Heart right ventricle (tissue), 16 donors: Measurements from ENCODE around the gene SLC16A3. TPM values are rescaled to one million over a fixed set of nuclear protein-coding genes. Genes with fewer than 3 reads are reported as not detected.

Experiments used
- ATAC-seq, 8 donors: fragments of 200-7000 bp; cut with Tn5 transposase; one replicate each; pipeline ENCODE4 v1.9.1; 2020; ENCODE audit warnings: mild to moderate bottlenecking in 8 of 8, moderate library complexity in 8 of 8, moderate number of reproducible peaks in 1 of 8
- DNase-seq, 2 donors: peaks; one replicate each; pipeline ENCODE4 v3.0.0-alpha.2; 2020
- H3K27ac ChIP-seq, 10 donors: fragments of 200-600 bp; sonication (generic) in 2 of 10; one replicate each; pipeline versions ENCODE4 v1.5.0 to v1.8.0; 2020 to 2022; ENCODE audit warnings: mild to moderate bottlenecking in 3 of 10
- H3K27me3 ChIP-seq, 7 donors: fragments of 200-600 bp; one replicate each; pipeline ENCODE4 v1.8.0; 2021 to 2022; ENCODE audit warnings: mild to moderate bottlenecking in 2 of 7
- H3K36me3 ChIP-seq, 9 donors: fragments of 200-600 bp; sonication (generic) in 1 of 9; one replicate each; pipeline versions ENCODE4 v1.5.0 to v1.8.0; 2020 to 2022; ENCODE audit warnings: mild to moderate bottlenecking in 2 of 9
- H3K4me1 ChIP-seq, 9 donors: fragments of 200-600 bp; sonication (generic) in 1 of 9; one replicate each; pipeline versions ENCODE4 v1.5.0 to v1.8.0; 2020 to 2022; ENCODE audit warnings: mild to moderate bottlenecking in 4 of 9
- H3K4me3 ChIP-seq, 10 donors: fragments of 200-600 bp; sonication (generic) in 2 of 10; one replicate each; pipeline versions ENCODE4 v1.5.0 to v1.8.0; 2020 to 2022; ENCODE audit warnings: mild to moderate bottlenecking in 7 of 10, moderate library complexity in 2 of 10
- H3K9me3 ChIP-seq, 11 donors: fragments of 200-600 bp in 10 of 11; sonication (generic) in 2 of 11; one replicate each; pipeline versions ENCODE4 v1.5.0 to v1.8.0; 2013 to 2022; ENCODE audit warnings: mild to moderate bottlenecking in 2 of 11, control low read depth in 1 of 11, moderate library complexity in 1 of 11
- CTCF ChIP-seq, 9 donors: fragments of 200-600 bp; sonication (generic) in 2 of 9; IDR thresholded peaks; one replicate each; pipeline versions ENCODE4 v1.5.0 to v1.8.0; 2021 to 2022; ENCODE audit warnings: antibody characterized with exemption in 9 of 9, mild to moderate bottlenecking in 5 of 9, moderate library complexity in 1 of 9
- WGBS, 2 donors: extraction: QIAGEN DNeasy Blood & Tissue Kit; methylation state at CpG; one replicate each; pipeline ENCODE4 v1.1.7; 2013; ENCODE audit warnings: inconsistent platforms in 1 of 2; 5-methylcytosine and 5-hydroxymethylcytosine counted together
- intact Hi-C, 10 donors: fragments of 100-400 bp; cut with DNase I; formaldehyde crosslinking; loops; one replicate each; pipeline versions ENCODE4 v1.11.1 to v1.14.2; 2022
- polyA plus RNA-seq, 2 donors: library from polyadenylated mRNA; stranded (reverse); fragments of 200-250 nt; gene quantifications; one replicate each; pipeline ENCODE4 v1.2.3, GENCODE V29; 2013
- total RNA-seq, 10 donors: library from RNA; stranded (reverse); fragmentation: NEBNext Ultra II Directional in 3 of 10; extraction: Animal tissue kit (Norgen Biotek cat#: 25700) in 3 of 10; gene quantifications; one replicate each; pipeline versions ENCODE4 v1.2.1 to v1.2.4, GENCODE V29; 2021 to 2023
- donor health status: Arrhythmogenic right ventricular cardiomyopathy.
- donor health status: ischemic (EF 13 %, LVEDD 7.1; RV severe dilation, severe dysfunction).
- donor health status: healthy with polysubstance abuse.
- donor health status: DM: no; HTN: yes; CAD: no.
- donor health status: DM: no; HTN: no; CAD: no.
- donor health status: ischemic (EF 25% LVEDD 6.9; RV normal size, moderate dysfunction).
- donor health status: ischemic (EF 25% LVEDD 5.7; RV mildly dilated, moderate dysfunction).
- donor health status: healthy.
- donor health status: DM: yes; HTN: yes; CAD: no.
- donor health status: Ischemic cardiomyopathy.
- donor health status: ischemic (EF 35%, LVEDD 5.7; RV mildly dilated, moderate dysfunction).
- donor health status: nonischemic (EF 11% LVEDD 7.7; RV severe dilation, severe dysfunction).
- donor health status: DM: yes; HTN: yes; CAD: no.
- donor health status: PGD.
- donor health status: ischemic (EF 29% LVEDD 5.4; RV normal size, mild dysfunction).
- donor health status: nonischemic (EF 23%, LVEDD 6.1; RV moderate dilation, normal function).

The SLC16A3 gene
- total and polyA plus RNA-seq, 12 donors, result 4.8 to 65.3 (median 10.1) TPM

DNA sequence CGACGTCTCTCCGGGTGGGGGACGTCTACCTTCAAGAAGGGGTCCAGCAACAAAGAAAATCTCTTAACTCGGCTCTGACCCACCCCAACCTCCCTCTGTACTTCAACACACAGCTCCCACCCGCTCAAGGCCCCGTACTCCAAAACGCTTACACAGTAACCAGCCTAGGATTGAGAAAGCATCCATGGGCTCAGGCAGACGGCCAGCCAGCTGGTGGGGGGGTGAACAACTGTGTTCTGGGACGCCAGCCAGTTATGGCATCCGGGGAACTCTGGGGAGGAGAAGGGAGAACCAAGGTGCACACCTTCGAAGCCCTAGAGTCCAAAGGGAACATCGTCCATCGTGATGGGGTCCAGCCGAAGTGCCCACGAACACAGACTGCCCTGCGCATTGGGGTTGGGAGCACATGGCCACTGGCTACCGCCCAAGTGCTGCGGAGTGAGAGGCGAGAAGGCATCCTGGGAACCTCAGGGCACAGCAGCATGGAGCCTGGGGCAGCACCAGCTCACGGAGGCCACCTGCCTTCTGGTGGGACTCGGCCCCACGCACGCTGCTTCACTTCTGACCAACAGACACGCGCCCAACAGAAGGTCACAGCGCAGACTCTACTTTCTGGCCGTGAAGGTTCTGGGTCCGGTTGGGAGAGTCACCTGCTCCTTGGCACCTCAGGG is 14.3 kb downstream of the SLC16A3 start:
- H3K9me3 ChIP-seq, result no peaks in the 10 kb centered on the region
- H3K4me1 ChIP-seq, result peaks cover 64 to 93% (median 80%) of the 10 kb centered on the region in 9 donors
- ATAC-seq, result peak in 6 of 8 donors; percentile 16 to 37 (median 26)
- TF ChIP-seq CTCF (IDR thresholded peaks at IDR 0.05), result no peak
- no peaks in the 10 kb centered on the region for H3K27me3 ChIP-seq
- 52 to 53% methylated on average over 29 of the region's 29 CpGs for WGBS, 2 donors
- intact Hi-C loops, result loop anchor here in 4 of 10 donors (5.0 to 10.0 kb wide), 3 partner anchors 52 to 82 kb away; no protein-coding TSS in a partner anchor
- H3K4me3 ChIP-seq, result no peak overlapping the region
- peak overlapping the region in 7 of 10 donors; percentile 17 to 84 (median 79) for H3K27ac ChIP-seq
- peaks cover 0 to 83% (median 37%) of the 10 kb centered on the region in 9 donors for H3K36me3 ChIP-seq
- DNase-seq, result peak; percentile 67 to 81

GRCh38 chr17:82243648-82244412 is 15.0 kb downstream of the SLC16A3 start:
- Histone ChIP-seq H3K27ac (peak overlapping the region in 1 of 10 donors; percentile 84), H3K9me3 (no peaks in the 10 kb centered on the region), H3K27me3 (no peaks in the 10 kb centered on the region), H3K36me3 (peaks cover 0 to 83% (median 44%) of the 10 kb centered on the region in 9 donors), H3K4me3 (no peak overlapping the region), H3K4me1 (peaks cover 57 to 89% (median 76%) of the 10 kb centered on the region in 9 donors)
- WGBS, 2 donors, result 88 to 89% methylated on average over 19 of the region's 19 CpGs
- DNase-seq (no peak), ATAC-seq (no peak)
- no peak for TF ChIP-seq CTCF (IDR thresholded peaks at IDR 0.05)
- intact Hi-C loops, result loop anchor here in 4 of 10 donors (5.0 to 10.0 kb wide), 3 partner anchors 51 to 81 kb away; no protein-coding TSS in a partner anchor

DNA sequence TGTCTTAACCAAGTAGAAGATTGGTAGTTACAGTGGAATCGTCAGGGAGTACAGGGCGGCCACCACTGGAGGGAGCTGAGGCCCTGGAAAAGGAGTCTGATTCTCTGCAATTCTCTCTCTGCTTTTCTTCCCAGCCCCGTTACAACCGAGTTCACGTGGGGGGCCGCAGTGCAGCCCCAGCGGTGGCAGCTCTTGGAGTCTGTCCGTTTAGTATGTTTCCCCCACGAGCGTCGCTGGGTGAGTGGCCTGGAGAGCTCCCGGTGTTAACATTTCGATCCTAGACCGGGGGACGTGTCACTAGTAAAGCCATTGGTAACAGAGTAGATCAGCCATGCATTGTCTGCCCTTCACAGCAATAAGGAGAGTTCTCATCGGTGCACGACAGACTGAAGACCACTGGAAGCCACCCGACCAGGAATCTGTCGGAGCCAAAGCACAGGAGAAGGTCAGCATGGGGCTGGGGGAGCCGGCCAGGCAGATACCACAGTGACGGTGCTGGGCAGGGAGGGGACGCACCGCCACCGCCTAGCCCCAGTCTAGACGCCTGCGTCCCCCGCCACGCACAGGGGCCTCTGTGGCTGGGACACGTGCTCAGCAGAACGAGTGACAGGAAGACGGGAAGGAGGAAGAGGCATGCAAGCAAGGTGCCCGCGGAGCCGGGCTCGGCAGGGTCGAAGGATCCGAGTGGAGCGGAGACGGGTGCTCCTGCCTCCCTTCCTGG is 15.7 kb downstream of the SLC16A3 start:
- DNase-seq, result no peak
- Histone ChIP-seq H3K4me1 (peaks cover 49 to 82% (median 69%) of the 10 kb centered on the region in 9 donors), H3K27ac (no peak overlapping the region), H3K36me3 (peaks cover under 1 to 83% (median 52%) of the 10 kb centered on the region in 9 donors), H3K4me3 (no peak overlapping the region), H3K27me3 (no peaks in the 10 kb centered on the region), H3K9me3 (no peaks in the 10 kb centered on the region)
- no peak for ATAC-seq
- WGBS, 2 donors, result 76 to 79% methylated on average over 39 of the region's 39 CpGs
- TF ChIP-seq CTCF (IDR thresholded peaks at IDR 0.05), result peak in 7 of 9 donors; percentile 37 to 56 (median 48)
- intact Hi-C loops, result loop anchor here in 4 of 10 donors (5.0 to 10.0 kb wide), 3 partner anchors 50 to 80 kb away; no protein-coding TSS in a partner anchor
